HL-60/S4 (cell line): ENCODE results near the gene POLH.
"Not testable (repeated sequence)": the region's sequence is repeated elsewhere in the genome, so short reads cannot be mapped to it uniquely, and the experiment has no call there.

Experiments
- in situ Hi-C: fragments of 300-500 bp; cut with MboI; formaldehyde crosslinking; loops from 2 replicates; pipeline ENCODE4 v1.14.3; 2022; ENCODE audit warnings: low sequenced_read_pairs

POLH gene

GRCh38 chr6:43629505-43630300, 53.7 kb downstream of the POLH start:
- in situ Hi-C loops, result no loop called here

GRCh38 chr6:43630980-43631619, 55.1 kb downstream of the POLH start:
- in situ Hi-C loops, result no loop called here

- in situ Hi-C loops, result not testable (repeated sequence)
Observed at GRCh38 chr6:43633002-43633401, 57.0 kb downstream of the POLH start.

GRCh38 chr6:43634702-43635303, 58.8 kb downstream of the POLH start:
- in situ Hi-C loops, result no loop called here

GRCh38 chr6:43635387-43636307, 59.7 kb downstream of the POLH start, which contains the start of gene MAD2L1BP:
TSS of gene MAD2L1BP (plus strand) at chr6:43635840. CDS start at chr6:43635876, 36 bp downstream.
- in situ Hi-C loops, result no loop called here

GRCh38 chr6:43636308-43636659, 60.3 kb downstream of the POLH start:
- in situ Hi-C loops, result no loop called here

- in situ Hi-C loops, result no loop called here
Observed at GRCh38 chr6:43639984-43640800, 64.2 kb downstream of the POLH start.

- in situ Hi-C loops, result no loop called here
Observed at GRCh38 chr6:43644940-43645612, 69.1 kb downstream of the POLH start, which contains the start of gene RSPH9. TSS of gene RSPH9 (plus strand) at chr6:43645036. CDS start at chr6:43645099, 63 bp downstream.

GRCh38 chr6:43645613-43645964, 69.6 kb downstream of the POLH start:
- in situ Hi-C loops, result no loop called here

- in situ Hi-C loops, result no loop called here
Observed at GRCh38 chr6:43647613-43648012, 71.6 kb downstream of the POLH start.

GRCh38 chr6:43648248-43648647, 72.3 kb downstream of the POLH start:
- in situ Hi-C loops, result no loop called here

GRCh38 chr6:43652822-43653221, 76.8 kb downstream of the POLH start:
- in situ Hi-C loops, result not testable (repeated sequence)

GRCh38 chr6:43657221-43657802, 81.3 kb downstream of the POLH start:
- in situ Hi-C loops, result no loop called here

- in situ Hi-C loops, result no loop called here
Observed at GRCh38 chr6:43658161-43658560, 82.2 kb downstream of the POLH start.

- in situ Hi-C loops, result not testable (repeated sequence)
Observed at GRCh38 chr6:43662948-43663347, 87.0 kb downstream of the POLH start.
